Measurements from ENCODE around the gene BRD9. TPM values are rescaled to one million over a fixed set of nuclear protein-coding genes. Genes with fewer than 3 reads are reported as not detected.
A peak's percentile ranks its signal among the peaks of the same experiment; 100 is the strongest.
"Not testable (repeated sequence)": the region's sequence is repeated elsewhere in the genome, so short reads cannot be mapped to it uniquely, and the experiment has no call there.

The BRD9 gene
- total RNA-seq, 2 donors from 2014 or later = 179 to 200 TPM

DNA sequence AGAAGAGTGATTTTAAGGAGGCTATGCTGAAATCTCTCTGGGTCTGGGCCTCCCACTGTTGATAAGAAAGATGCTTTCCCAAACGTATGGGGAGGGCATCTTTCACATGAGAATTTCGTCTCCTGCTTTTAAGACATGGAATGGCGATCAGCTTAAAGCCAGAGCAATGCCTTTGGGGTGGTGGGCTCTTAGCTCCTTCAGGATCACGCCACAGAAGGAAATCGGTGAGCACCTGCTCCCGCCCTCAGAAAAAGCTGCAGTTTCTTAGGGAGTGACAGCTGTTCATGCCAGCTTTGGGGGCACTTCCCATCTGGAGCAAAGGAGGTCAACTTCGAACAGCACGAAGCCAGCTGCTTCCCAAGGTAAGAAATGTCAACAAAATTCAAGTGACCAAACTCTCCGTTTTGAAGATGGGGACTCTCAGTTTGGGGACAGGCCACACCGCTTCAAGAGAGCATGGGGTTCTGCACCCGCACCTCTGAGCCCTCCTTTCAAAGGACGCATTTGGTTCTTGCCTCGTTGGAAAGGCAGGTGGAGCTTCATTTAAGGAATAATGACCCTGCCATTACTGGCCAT lies 39.1 kb upstream of the BRD9 start:
- H3K4me3 Mint-ChIP-seq = no peak overlapping the region
- no peaks in the 10 kb centered on the region for H3K9me3 ChIP-seq (ENCODE audit: control insufficient read depth, low read length, poor library complexity, severe bottlenecking)
- no peak overlapping the region for H3K27ac Mint-ChIP-seq
- ATAC-seq = no peak
- peaks cover 41% of the 10 kb centered on the region for H3K27me3 Mint-ChIP-seq
- no peak for DNase-seq
- H3K4me1 Mint-ChIP-seq = peaks cover 4% of the 10 kb centered on the region
- H3K36me3 Mint-ChIP-seq (ENCODE audit: low read depth) = peaks cover 9% of the 10 kb centered on the region

DNA sequence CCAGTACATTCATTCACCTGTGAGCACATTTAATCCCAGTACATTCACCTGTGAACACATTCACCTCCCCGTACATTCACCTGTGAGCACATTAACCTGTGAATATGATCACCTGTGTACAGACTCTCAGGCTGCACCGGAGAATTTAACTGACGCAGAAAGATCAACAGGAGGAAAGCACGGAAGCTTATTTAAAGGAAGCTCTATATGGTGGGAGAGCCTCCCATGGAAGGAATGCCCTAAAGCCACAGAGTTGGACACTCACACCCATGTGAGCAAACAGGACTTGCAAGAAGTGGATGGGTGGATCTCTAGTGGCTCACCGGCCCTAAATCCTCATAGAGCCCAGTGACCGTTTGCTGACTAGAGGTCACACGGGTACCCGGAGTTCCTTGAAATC lies 38.3 kb upstream of the BRD9 start:
- Mint-ChIP-seq H3K27me3 (peaks cover 49% of the 10 kb centered on the region), H3K4me1 (peaks cover 12% of the 10 kb centered on the region), H3K4me3 (no peak overlapping the region), H3K36me3 (ENCODE audit: low read depth) (peaks cover 9% of the 10 kb centered on the region), H3K27ac (no peak overlapping the region)
- no peaks in the 10 kb centered on the region for H3K9me3 ChIP-seq (ENCODE audit: control insufficient read depth, low read length, poor library complexity, severe bottlenecking)
- DNase-seq = no peak
- no peak for ATAC-seq

- ATAC-seq = no peak
- peaks cover 16% of the 10 kb centered on the region for H3K4me1 Mint-ChIP-seq
- H3K27me3 Mint-ChIP-seq = peaks cover 62% of the 10 kb centered on the region
- no peak overlapping the region for H3K4me3 Mint-ChIP-seq
- DNase-seq = no peak
- H3K9me3 ChIP-seq (ENCODE audit: control insufficient read depth, low read length, poor library complexity, severe bottlenecking) = no peaks in the 10 kb centered on the region
- peaks cover 9% of the 10 kb centered on the region for H3K36me3 Mint-ChIP-seq (ENCODE audit: low read depth)
- H3K27ac Mint-ChIP-seq = no peak overlapping the region
These were observed 37.0 kb upstream of the BRD9 start for GRCh38 chr5:929596-929995.

DNA sequence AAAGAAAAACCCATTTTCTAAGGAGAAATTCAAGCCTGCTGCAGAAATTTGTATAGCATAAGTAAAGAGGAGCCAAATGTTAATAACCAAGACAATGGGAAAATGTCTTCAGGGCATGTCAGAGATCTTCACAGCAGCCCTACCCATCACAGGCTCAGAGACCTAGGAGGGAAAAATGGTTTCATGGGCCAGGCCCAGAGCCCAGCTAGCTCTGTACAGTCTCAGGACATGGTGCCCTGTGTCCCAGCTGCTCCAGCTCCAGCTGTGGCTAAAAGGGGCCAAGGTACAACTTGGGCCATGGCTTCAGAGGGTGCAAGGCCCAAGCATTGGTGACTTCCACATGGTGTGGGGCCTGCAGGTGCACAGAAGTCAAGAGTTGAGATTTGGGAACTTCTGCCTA lies 36.6 kb upstream of the BRD9 start:
- not testable (repeated sequence) for DNase-seq; H3K9me3 ChIP-seq (ENCODE audit: control insufficient read depth, low read length, poor library complexity, severe bottlenecking); H3K36me3 Mint-ChIP-seq (ENCODE audit: low read depth); H3K27ac Mint-ChIP-seq; ATAC-seq; H3K4me3 Mint-ChIP-seq
- Mint-ChIP-seq H3K4me1 (peaks cover 16% of the 10 kb centered on the region), H3K27me3 (peaks cover 66% of the 10 kb centered on the region)

- Mint-ChIP-seq H3K27ac (no peak overlapping the region), H3K4me1 (peaks cover 19% of the 10 kb centered on the region), H3K27me3 (peaks cover 73% of the 10 kb centered on the region), H3K4me3 (peak overlapping the region; percentile 73), H3K36me3 (ENCODE audit: low read depth) (peaks cover 9% of the 10 kb centered on the region)
- no peak for ATAC-seq
- H3K9me3 ChIP-seq (ENCODE audit: control insufficient read depth, low read length, poor library complexity, severe bottlenecking) = no peaks in the 10 kb centered on the region
- no peak for DNase-seq
These were observed 34.8 kb upstream of the BRD9 start for GRCh38 chr5:927172-928015.

DNA sequence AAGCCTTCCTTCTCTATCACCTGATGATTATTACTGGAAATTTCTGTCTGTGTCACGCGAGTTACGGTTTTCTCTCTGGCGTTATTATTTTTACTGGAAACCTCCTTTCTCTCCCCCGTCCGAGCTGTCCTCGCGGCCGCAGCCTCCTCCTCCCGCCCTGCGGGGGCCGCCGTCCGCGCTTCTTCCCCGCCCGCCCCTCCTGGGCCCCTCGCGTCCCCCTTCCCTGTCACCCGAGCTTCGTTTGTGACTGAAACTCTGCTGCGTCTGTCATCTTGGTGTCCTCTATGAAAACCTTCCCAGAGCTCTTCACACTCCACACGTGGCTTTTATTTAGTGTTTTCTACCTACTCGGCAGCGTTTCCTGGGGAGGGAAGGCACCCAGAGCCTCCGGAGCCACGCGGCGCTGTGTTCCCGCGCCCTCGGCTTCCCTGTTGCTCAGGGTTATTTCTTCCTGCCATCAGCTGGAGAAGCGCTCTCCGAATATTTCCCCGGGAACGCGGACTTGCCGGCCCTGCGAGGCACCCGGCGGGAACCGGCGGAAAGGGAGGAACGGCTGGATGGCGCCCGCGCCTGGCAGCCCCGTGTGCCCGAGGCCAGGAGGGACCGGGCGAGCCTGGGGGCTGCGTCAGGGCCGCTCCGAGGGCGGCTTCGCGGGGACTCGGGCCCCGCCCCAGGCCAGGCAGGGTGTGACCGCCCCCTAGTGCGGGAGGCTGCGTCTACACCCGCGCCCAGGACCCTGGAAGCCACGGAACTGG lies 34.0 kb upstream of the BRD9 start:
- no peaks in the 10 kb centered on the region for H3K9me3 ChIP-seq (ENCODE audit: control insufficient read depth, low read length, poor library complexity, severe bottlenecking)
- peak; percentile 79 for ATAC-seq
- Mint-ChIP-seq H3K4me3 (peak overlapping the region; percentile 65), H3K27me3 (peaks cover 66% of the 10 kb centered on the region), H3K36me3 (ENCODE audit: low read depth) (peaks cover 9% of the 10 kb centered on the region), H3K4me1 (peaks cover 19% of the 10 kb centered on the region), H3K27ac (no peak overlapping the region)
- no peak for DNase-seq

- peak overlapping the region; percentile 49 for H3K27ac Mint-ChIP-seq
These were observed 30.8 kb upstream of the BRD9 start for GRCh38 chr5:923281-923873.

GRCh38 chr5:922436-923280 lies 30.1 kb upstream of the BRD9 start:
- Mint-ChIP-seq H3K27ac (peak overlapping the region; percentile 49), H3K4me3 (no peak overlapping the region)

More at GRCh38 chr5:923281-923873, 30.8 kb upstream of the BRD9 start:
- H3K4me1 Mint-ChIP-seq = peaks cover 19% of the 10 kb centered on the region
- ATAC-seq (peak; percentile 85), DNase-seq (peak; percentile 45 to 65 (median 48))
- H3K27me3 Mint-ChIP-seq = peaks cover 48% of the 10 kb centered on the region
- H3K36me3 Mint-ChIP-seq (ENCODE audit: low read depth) = peaks cover 4% of the 10 kb centered on the region
- H3K9me3 ChIP-seq (ENCODE audit: control insufficient read depth, low read length, poor library complexity, severe bottlenecking) = no peaks in the 10 kb centered on the region
- H3K4me3 Mint-ChIP-seq = no peak overlapping the region

GRCh38 chr5:921456-922435 lies 29.1 kb upstream of the BRD9 start:
- no peaks in the 10 kb centered on the region for H3K9me3 ChIP-seq (ENCODE audit: control insufficient read depth, low read length, poor library complexity, severe bottlenecking)
- H3K27me3 Mint-ChIP-seq = peaks cover 33% of the 10 kb centered on the region
- H3K4me1 Mint-ChIP-seq = peaks cover 17% of the 10 kb centered on the region
- H3K27ac Mint-ChIP-seq = peak overlapping the region; percentile 49
- peaks cover 2% of the 10 kb centered on the region for H3K36me3 Mint-ChIP-seq (ENCODE audit: low read depth)
- H3K4me3 Mint-ChIP-seq = no peak overlapping the region
- DNase-seq = no peak
- ATAC-seq = no peak

More at GRCh38 chr5:922436-923280, 30.1 kb upstream of the BRD9 start:
- peaks cover 41% of the 10 kb centered on the region for H3K27me3 Mint-ChIP-seq
- peaks cover 17% of the 10 kb centered on the region for H3K4me1 Mint-ChIP-seq
- peaks cover 2% of the 10 kb centered on the region for H3K36me3 Mint-ChIP-seq (ENCODE audit: low read depth)
- DNase-seq (no peak), ATAC-seq (no peak)
- no peaks in the 10 kb centered on the region for H3K9me3 ChIP-seq (ENCODE audit: control insufficient read depth, low read length, poor library complexity, severe bottlenecking)

DNA sequence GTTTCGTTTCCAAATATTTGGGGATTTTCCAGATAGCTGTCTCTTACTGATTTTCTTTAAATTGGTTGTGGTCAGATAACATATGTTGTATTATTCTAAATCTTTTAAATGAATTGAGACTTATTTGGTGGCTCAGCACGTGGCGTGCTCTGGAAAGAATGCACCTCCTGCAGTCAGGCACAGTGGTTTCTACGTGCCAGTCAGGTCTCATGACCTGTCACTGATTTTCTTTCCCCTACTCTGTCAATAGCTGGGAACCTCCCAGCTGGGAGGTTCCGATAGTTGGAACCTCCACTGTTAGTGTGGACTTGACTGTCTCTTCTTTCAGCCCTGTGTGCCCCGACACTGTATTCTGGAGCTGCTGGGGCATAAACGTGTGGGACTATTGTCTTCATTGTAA lies 27.7 kb upstream of the BRD9 start:
- H3K36me3 Mint-ChIP-seq (ENCODE audit: low read depth) = no peaks in the 10 kb centered on the region
- DNase-seq (no peak), ATAC-seq (no peak)
- no peak overlapping the region for H3K4me3 Mint-ChIP-seq
- H3K27ac Mint-ChIP-seq = peak overlapping the region; percentile 8
- H3K27me3 Mint-ChIP-seq = peaks cover 18% of the 10 kb centered on the region
- no peaks in the 10 kb centered on the region for H3K9me3 ChIP-seq (ENCODE audit: control insufficient read depth, low read length, poor library complexity, severe bottlenecking)
- H3K4me1 Mint-ChIP-seq = peaks cover 9% of the 10 kb centered on the region

- no peak overlapping the region for H3K27ac Mint-ChIP-seq
- no peaks in the 10 kb centered on the region for H3K36me3 Mint-ChIP-seq (ENCODE audit: low read depth)
- DNase-seq = no peak
- no peak for ATAC-seq
- H3K4me1 Mint-ChIP-seq = peaks cover 5% of the 10 kb centered on the region
- H3K4me3 Mint-ChIP-seq = no peak overlapping the region
- H3K27me3 Mint-ChIP-seq = peaks cover 10% of the 10 kb centered on the region
- H3K9me3 ChIP-seq (ENCODE audit: control insufficient read depth, low read length, poor library complexity, severe bottlenecking) = no peaks in the 10 kb centered on the region
These were observed 26.9 kb upstream of the BRD9 start for GRCh38 chr5:919356-920000.
